Stimulated activated CD4-positive, alpha-beta T cell treated with anti-CD3 and anti-CD28 coated beads, Interleukin-2, amount 100 ng/mL, for 4 hours (primary cell): ENCODE data around the gene PAN3.
"Not testable (repeated sequence)": the region's sequence is repeated elsewhere in the genome, so short reads cannot be mapped to it uniquely, and the experiment has no call there.

Experiments
- DNase-seq: peaks from one replicate; pipeline ENCODE4 v3.0.0-alpha.2; 2020; ENCODE audit warnings: low read depth

Gene PAN3, protein sequence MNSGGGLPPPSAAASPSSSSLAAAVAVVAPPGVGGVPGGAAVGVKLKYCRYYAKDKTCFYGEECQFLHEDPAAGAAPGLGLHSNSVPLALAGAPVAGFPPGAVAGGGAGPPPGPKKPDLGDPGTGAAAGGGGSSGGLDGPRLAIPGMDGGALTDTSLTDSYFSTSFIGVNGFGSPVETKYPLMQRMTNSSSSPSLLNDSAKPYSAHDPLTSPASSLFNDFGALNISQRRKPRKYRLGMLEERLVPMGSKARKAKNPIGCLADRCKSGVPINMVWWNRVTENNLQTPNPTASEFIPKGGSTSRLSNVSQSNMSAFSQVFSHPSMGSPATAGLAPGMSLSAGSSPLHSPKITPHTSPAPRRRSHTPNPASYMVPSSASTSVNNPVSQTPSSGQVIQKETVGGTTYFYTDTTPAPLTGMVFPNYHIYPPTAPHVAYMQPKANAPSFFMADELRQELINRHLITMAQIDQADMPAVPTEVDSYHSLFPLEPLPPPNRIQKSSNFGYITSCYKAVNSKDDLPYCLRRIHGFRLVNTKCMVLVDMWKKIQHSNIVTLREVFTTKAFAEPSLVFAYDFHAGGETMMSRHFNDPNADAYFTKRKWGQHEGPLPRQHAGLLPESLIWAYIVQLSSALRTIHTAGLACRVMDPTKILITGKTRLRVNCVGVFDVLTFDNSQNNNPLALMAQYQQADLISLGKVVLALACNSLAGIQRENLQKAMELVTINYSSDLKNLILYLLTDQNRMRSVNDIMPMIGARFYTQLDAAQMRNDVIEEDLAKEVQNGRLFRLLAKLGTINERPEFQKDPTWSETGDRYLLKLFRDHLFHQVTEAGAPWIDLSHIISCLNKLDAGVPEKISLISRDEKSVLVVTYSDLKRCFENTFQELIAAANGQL

DNA sequence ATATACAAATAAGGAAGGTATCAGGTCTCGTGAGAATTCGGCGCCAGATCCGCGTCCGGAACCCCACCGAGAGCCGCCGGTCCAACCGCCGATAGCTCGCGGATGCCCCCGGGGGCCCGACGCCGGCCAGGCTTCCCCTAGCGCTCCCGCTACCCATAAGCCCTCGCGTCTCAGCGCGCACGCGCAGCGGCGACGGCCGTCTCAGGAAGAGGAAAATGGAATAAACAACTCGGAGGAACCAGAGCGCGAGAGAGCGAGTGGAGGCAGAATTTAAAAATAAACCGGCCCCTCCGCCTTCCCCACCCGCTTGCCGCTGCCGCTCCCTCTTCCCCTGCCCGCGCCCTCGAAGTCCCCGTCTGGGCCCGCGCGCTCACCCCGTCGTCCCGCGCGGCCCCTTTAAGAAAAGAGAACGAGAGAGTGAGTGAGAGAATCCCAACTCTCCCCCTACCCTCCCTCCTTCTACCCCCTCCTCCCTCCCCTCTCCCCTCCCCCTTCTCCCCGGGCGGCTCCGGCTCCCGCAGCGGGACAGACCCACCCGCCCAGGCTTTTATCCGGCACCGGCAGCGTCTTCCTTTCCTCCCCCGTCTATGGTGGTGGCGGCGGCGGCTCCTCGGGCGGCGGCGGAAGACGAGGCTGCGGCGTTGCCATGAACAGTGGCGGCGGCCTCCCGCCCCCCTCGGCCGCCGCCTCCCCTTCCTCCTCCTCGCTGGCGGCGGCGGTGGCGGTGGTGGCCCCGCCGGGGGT is at the start of gene PAN3:
Gene PAN3, plus strand, starts transcription at position 534 of the 744 bp plus-strand sequence. Its CDS starts 113 bp downstream, at position 647.
- DNase-seq = peak; percentile 87

- no peak for DNase-seq
These were observed 49.3 kb upstream of the PAN3 start for GRCh38 chr13:28089065-28089464.

DNA sequence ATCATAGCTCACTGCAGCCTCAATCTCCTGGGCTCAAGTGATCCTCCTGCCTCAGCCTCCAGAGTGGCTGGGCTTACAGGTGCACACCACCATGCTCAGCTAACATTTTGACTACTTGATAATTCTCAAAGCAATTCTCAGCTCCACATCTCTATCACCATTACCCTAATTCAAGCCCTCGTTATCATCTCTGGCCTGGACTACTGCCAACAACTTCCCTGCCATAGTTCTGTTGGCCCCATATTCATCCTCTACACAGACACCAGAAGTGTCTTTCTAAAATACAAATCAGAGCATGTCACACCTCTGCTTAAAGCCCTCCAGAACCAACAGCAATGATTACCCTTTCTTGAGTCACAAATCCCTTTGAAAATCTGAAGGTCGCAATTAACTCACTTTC is 45.9 kb upstream of the PAN3 start:
- DNase-seq = no peak

GRCh38 chr13:28093881-28094280 is 44.5 kb upstream of the PAN3 start:
- no peak for DNase-seq

DNA sequence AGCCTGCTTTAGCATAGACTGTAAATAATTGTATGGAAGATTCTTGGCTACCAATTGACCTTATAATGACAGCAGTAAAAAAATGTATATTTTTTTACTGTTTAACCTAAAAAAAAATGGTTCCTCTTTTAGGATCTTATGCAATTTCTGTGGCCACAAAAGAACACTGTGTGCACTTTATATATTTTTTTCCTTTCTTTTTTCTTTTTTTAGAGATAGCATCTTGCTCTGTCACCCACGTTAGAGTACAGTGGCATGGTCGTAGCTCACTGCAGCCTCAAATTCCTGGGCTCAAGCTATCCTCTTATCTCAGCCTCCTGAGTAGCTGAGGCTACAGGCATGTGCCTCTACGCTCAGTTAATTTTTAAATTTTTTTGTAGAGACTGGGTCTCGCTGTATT is 44.0 kb upstream of the PAN3 start:
- no peak for DNase-seq

GRCh38 chr13:28097503-28097902 is 40.8 kb upstream of the PAN3 start:
- DNase-seq = no peak

DNA sequence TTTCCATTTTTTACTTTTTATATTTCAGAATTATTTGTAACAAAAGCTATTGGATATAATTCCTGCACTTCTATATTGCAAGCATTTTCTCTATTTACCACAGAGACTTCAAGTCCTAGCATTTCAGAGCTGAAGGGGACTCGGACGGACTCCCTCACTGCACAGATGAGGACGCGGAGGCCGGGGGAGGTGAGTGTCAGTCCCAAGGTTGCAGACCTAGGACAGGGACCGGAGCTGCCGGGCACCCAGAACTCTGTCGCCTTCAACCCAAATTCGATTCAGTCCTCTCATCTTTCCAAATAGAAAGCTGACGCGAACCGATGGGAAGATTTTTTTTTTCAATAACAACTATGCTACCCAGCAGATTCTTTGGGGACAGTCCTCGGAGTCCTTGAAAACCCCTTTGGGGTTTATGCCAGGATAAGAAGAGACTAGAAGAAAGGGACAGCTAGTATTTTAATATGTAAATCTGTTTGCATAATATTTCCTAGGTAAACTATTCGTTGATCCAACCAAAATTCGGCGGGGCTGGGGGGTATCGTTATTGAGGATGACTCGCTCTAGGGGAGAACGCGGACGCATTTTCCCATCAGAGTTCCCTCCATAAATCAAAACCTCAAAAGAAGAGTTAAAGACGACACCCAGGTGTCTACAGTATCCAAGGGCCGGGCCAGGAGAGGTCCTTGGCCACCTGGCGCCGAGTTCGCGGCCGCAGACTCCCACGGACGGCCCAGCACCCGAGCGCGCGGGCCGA is 38.8 kb upstream of the PAN3 start:
- no peak for DNase-seq

DNA sequence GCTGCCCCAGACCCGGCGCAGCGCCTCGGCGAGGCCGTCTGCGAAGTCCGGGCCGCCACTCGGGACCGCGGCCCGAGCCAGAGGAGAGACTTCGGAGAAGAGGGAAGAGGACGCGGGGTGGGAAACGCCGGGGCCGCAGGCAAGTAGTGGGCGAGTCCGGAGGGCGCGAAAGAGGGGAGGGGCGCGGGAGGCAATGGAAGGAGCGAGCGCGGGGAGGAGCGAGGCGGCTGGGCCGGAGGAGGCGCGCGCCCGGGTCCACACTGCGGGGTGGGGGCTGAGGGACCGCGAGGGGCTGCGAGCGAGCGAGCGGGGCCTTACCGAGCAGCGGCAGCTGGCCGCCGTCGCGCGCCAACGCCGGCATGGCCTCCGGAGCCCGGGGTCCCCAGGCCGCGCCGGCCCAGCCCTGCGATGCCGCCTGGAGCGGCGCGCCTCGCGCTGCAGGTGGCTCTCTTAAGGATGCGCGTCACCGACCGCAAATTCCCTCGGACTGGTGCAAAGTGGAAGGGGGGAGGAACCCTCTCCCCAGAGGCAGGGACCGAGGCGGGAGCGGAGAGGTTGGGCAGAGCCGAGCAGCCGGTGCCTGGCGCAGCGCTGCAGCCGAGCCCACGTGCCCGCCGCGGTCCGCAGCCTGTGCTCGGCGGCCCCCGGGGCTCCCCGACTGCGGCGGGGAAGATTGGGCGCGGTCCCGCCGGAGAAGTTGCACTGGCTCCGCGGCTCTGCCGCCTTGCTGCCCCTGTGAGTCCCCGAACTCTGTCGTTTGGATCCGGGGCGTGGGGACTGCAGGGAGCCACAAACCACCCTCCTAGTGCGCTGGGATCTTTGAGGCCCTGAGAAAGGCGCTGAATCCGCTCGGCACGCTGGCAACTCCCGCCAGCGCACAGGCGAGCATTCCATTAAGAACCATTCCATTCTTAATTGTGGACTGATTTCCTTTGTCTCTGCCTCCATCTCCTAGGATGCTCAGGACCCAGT is 37.9 kb upstream of the PAN3 start, which contains the start of gene FLT3:
Gene FLT3, minus strand, starts transcription at position 427 of the 972 bp plus-strand sequence. Its CDS starts 66 bp downstream, at position 361.
- no peak for DNase-seq

DNA sequence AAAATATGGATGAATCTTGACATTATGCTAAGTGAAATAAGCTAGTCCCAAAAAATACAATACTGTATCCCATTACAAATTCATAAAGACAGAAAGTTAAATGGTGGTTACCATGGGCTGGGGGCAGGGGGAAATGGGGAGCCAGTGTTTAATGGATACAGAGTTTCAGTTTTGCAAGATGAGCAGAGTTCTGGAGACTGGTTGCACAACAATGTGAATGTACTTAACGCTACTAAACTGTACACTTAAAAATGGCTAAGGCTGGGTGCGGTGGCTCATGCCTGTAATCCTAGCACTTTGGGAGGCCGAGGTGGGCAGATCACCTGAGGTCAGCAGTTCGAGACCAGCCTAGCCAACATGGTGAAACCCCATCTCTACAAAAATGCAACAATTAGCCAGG is 36.5 kb upstream of the PAN3 start:
- not testable (repeated sequence) for DNase-seq

- no peak for DNase-seq
These were observed 31.4 kb upstream of the PAN3 start for GRCh38 chr13:28106976-28107375.

DNA sequence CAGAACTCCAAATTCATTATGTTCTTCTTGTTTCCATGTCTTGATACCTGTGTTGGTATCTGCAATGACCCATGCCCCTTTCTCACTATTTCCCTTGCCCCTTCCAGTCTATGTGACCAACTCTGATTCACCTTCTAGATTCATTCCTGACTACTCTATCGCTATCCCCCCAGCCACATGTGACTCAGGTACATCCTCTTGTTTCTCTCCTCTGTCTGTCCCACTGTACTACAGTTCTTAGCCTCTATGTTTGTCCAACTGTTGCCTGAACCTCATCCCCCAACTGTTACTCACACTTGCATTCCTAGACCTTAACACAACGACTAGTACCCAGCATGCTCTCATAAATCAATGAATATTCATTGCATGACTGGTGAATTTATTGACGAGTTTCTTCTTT is 27.9 kb upstream of the PAN3 start:
- DNase-seq = no peak

- no peak for DNase-seq
These were observed 21.6 kb upstream of the PAN3 start for GRCh38 chr13:28116736-28117135.

DNA sequence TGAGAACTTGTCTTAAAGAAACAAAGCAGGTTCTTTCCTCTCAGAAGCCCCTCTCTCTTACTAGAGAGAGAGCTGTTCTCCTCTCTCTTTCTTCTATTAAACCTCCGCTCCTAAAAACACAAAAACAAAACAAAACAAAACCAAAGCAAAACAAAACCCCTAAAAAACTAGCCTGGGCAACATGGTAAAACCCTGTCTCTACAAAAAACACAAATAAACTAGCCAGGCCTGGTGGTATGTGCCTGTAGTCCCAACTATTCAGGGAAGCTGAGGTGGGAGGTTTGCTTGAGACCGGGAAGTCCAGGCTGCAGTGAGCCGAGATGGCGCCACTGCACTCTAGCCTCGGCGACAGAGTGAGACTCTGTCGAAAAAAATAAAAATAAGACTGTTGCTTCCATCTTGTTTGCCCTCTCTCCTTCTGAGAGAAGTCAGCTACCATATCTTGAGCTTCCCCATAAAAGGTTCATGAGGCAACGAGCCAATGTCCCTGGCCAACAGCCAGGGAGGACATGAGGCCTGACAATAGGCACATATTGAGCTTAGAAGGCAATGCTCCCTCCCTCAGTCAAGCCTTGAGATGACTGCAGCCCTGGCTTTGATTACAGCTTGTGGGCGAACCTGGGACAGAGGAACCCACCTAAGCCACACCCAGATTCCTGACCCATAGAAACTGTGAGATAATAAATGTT is 20.5 kb upstream of the PAN3 start:
- no peak for DNase-seq

DNA sequence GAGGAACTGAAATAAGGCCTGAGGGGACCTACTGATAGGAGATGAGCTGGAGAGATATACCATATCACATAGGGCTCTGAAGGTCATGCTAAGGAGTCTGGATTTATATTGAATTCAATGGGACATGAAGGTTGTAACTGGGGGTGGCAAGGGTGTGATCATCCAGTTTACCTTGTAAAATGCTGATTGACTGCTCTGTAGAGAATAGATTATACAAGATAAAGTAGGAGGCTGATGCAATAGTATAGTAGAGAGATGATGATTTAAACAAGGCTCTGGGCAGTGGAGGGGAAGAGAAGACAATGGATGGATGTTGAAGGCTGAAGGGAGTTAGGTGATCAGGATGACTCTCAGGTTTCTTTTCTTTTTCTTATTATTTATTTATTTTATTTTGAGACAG is 18.0 kb upstream of the PAN3 start:
- DNase-seq = no peak

DNA sequence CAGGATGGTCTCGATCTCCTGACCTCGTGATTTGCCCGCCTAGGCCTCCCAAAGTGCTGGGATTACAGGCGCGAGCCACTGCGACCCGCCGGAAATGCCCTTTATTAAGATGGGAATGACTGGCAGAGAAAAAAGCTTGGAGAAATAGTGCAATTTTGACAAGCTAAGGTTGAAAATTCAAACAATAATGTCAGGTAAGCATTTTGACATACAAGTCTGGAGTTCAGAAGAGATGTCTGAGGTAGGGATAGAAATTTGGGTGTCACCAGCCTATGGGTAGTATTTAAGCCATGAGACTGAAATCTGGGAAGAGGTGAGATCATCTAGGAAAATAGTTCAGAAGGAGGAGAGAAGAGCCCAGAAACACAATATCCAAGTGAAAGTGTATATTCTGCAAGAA is 17.1 kb upstream of the PAN3 start:
- DNase-seq = no peak

- no peak for DNase-seq
These were observed 10.3 kb upstream of the PAN3 start for GRCh38 chr13:28128030-28128429.

GRCh38 chr13:28128926-28129325 is 9.4 kb upstream of the PAN3 start:
- DNase-seq = no peak

DNA sequence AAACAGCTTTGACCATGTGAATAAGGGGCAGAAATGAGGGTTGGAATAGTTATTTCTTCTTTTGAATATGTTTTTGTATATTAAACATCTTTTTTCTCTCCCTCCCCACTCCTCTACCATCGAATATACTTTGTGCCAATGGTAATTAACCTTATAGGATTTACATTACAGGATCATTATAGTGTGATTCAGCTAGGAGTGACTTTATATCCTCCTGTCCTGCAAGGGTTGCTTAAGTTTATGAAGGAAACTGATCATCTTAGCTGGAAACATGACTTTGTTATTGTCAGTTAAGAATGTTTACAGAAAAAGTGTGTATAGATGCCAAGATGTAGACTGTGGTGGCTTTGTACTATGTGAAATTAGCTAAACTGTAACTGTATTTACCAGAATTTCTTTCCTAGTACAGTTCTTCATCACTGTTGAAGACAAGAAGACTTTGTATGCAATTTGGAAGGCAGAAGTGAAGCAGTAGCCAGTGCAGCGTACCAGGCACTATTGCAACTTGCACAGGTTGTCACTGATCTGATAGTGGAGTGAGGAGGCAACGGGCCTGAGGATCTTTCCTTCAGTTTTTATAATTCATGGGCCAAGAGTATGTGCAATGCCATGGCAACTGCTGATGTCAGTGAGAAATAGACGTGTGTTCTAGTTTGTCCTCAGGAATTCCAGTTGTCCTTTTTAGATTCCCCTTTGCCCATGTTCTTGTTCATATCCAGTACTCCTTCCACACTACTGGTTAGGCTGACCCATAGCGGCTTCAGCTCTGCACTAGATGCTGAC is 8.2 kb upstream of the PAN3 start:
- no peak for DNase-seq

- DNase-seq = no peak
These were observed 6.7 kb upstream of the PAN3 start for GRCh38 chr13:28131646-28132045.
